H9 (cell line): ENCODE results near the gene PRRX1. TPM values are rescaled to one million over a fixed set of nuclear protein-coding genes. Genes with fewer than 3 reads are reported as not detected.

ENCODE experiments used
- DNase-seq: peaks from one replicate; pipeline ENCODE4 v3.0.0-alpha.2; 2017
- H2AFZ ChIP-seq: one replicate; pipeline ENCODE4 v1.6.1; 2013; ENCODE audit warnings: mild to moderate bottlenecking, low read length, control low read depth, moderate library complexity
- H2AK5ac ChIP-seq: 2 replicates; pipeline ENCODE4 v1.6.1; 2013; ENCODE audit warnings: low read length, control low read depth, mixed read lengths; ENCODE audit not compliant: insufficient read length
- H2BK120ac ChIP-seq: one replicate; pipeline ENCODE4 v1.6.1; 2013; ENCODE audit warnings: low read depth, mild to moderate bottlenecking, low read length, control low read depth, inconsistent platforms; ENCODE audit not compliant: poor library complexity, severe bottlenecking
- H2BK12ac ChIP-seq: 2 replicates; pipeline ENCODE4 v1.6.1; 2013; ENCODE audit warnings: low read length, control low read depth, mixed read lengths, low read depth; ENCODE audit not compliant: insufficient read length
- H2BK15ac ChIP-seq: 2 replicates; pipeline ENCODE4 v1.6.1; 2013; ENCODE audit warnings: low read depth, low read length, control low read depth
- H2BK20ac ChIP-seq: one replicate; pipeline ENCODE4 v1.6.1; 2013; ENCODE audit warnings: low read depth, mild to moderate bottlenecking, low read length, control low read depth, inconsistent platforms; ENCODE audit not compliant: poor library complexity, severe bottlenecking
- H2BK5ac ChIP-seq: 2 replicates; pipeline ENCODE4 v1.6.1; 2013; ENCODE audit warnings: low read length, control low read depth, mixed read lengths; ENCODE audit not compliant: insufficient read length
- H3K14ac ChIP-seq: 2 replicates; pipeline ENCODE4 v1.6.1; 2013; ENCODE audit warnings: low read length, control low read depth; ENCODE audit not compliant: insufficient read depth
- H3K18ac ChIP-seq: 2 replicates; pipeline ENCODE4 v1.6.1; 2013; ENCODE audit warnings: low read depth, mild to moderate bottlenecking, mixed read lengths, low read length, control low read depth; ENCODE audit not compliant: insufficient read length
- H3K23ac ChIP-seq: 2 replicates; pipeline ENCODE4 v1.6.1; 2013; ENCODE audit warnings: low read length, control low read depth, mixed read lengths, low read depth; ENCODE audit not compliant: insufficient read length
- H3K23me2 ChIP-seq: 2 replicates; pipeline ENCODE4 v1.6.1; 2013; ENCODE audit warnings: low read depth, mild to moderate bottlenecking, mixed read lengths, low read length, control low read depth; ENCODE audit not compliant: insufficient read length, poor library complexity, severe bottlenecking
- H3K27ac ChIP-seq: 2 replicates; pipeline ENCODE4 v1.5.1; 2013; ENCODE audit warnings: low read length, control low read depth, mixed read lengths, low read depth; ENCODE audit not compliant: insufficient read length
- H3K27me3 ChIP-seq: 2 replicates; pipeline ENCODE4 v1.6.1; 2013; ENCODE audit warnings: low read length, control low read depth, inconsistent platforms; ENCODE audit not compliant: insufficient read depth
- H3K4ac ChIP-seq: 2 replicates; pipeline ENCODE4 v1.6.1; 2013; ENCODE audit warnings: low read depth, mild to moderate bottlenecking, control low read depth, inconsistent platforms, low read length, moderate library complexity
- H3K4me1 ChIP-seq: 2 replicates; pipeline ENCODE4 v1.6.1; 2013; ENCODE audit warnings: low read length, control low read depth, inconsistent platforms; ENCODE audit not compliant: insufficient read depth
- H3K4me2 ChIP-seq: 2 replicates; pipeline ENCODE4 v1.6.1; 2013; ENCODE audit warnings: low read length, control low read depth, mixed read lengths; ENCODE audit not compliant: insufficient read length, insufficient read depth
- H3K56ac ChIP-seq: 2 replicates; pipeline ENCODE4 v1.6.1; 2013; ENCODE audit warnings: low read depth, mild to moderate bottlenecking, mixed read lengths, low read length, control low read depth; ENCODE audit not compliant: insufficient read length
- H3K79me1 ChIP-seq: 2 replicates; pipeline ENCODE4 v1.6.1; 2013; ENCODE audit warnings: low read depth, mild to moderate bottlenecking, moderate library complexity, low read length, control low read depth, inconsistent platforms; ENCODE audit not compliant: insufficient read depth, poor library complexity, severe bottlenecking
- H3K79me2 ChIP-seq: 2 replicates; pipeline ENCODE4 v1.6.1; 2013; ENCODE audit warnings: low read length, control low read depth, inconsistent platforms; ENCODE audit not compliant: insufficient read depth
- H3K9ac ChIP-seq: 2 replicates; pipeline ENCODE4 v1.6.1; 2013; ENCODE audit warnings: low read length, control low read depth, mixed read lengths; ENCODE audit not compliant: insufficient read length; ENCODE audit errors: extremely low read depth
- H3K9me3 ChIP-seq: one replicate; pipeline ENCODE4 v1.6.1; 2013; ENCODE audit warnings: low read depth, low read length, inconsistent platforms; ENCODE audit not compliant: control insufficient read depth
- H3T11ph ChIP-seq: one replicate; pipeline ENCODE4 v1.6.1; 2013; ENCODE audit warnings: mild to moderate bottlenecking, low read length, control low read depth, inconsistent platforms
- H4K20me1 ChIP-seq: one replicate; pipeline ENCODE4 v1.6.1; 2013; ENCODE audit not compliant: control insufficient read depth, insufficient read length, insufficient read depth
- H4K5ac ChIP-seq: 2 replicates; pipeline ENCODE4 v1.6.1; 2013; ENCODE audit warnings: low read depth, mild to moderate bottlenecking, mixed read lengths, low read length, control low read depth; ENCODE audit not compliant: insufficient read length
- H4K8ac ChIP-seq: replicated peaks from 2 replicates; pipeline ENCODE4 v1.6.1; 2013; ENCODE audit warnings: low read length, control low read depth, mixed read lengths, low read depth; ENCODE audit not compliant: insufficient read length
- H4K91ac ChIP-seq: 2 replicates; pipeline ENCODE4 v1.6.1; 2013; ENCODE audit warnings: low read depth, mild to moderate bottlenecking, moderate library complexity, mixed read lengths, low read length, control low read depth; ENCODE audit not compliant: insufficient read length
- H3K27ac Mint-ChIP-seq, 3 experiments: 2 replicates in 2 of 3; 3 replicates in 1 of 3; pipeline ENCODE4 v1.8.0; 2020 to 2021; ENCODE audit warnings: mixed read lengths in 3 of 3, mild to moderate bottlenecking in 1 of 3, moderate library complexity in 1 of 3
- H3K27me3 Mint-ChIP-seq: 2 replicates; pipeline ENCODE4 v1.8.0; 2021; ENCODE audit warnings: low read depth, mild to moderate bottlenecking, moderate library complexity, mixed read lengths
- H3K36me3 Mint-ChIP-seq, 3 experiments: 2 replicates in 2 of 3; 3 replicates in 1 of 3; pipeline ENCODE4 v1.8.0; 2020 to 2021; ENCODE audit warnings: low read depth in 3 of 3, mixed read lengths in 3 of 3; ENCODE audit not compliant: insufficient read depth in 1 of 3
- H3K4me1 Mint-ChIP-seq, 2 experiments: 2 replicates each; pipeline ENCODE4 v1.8.0; 2020; ENCODE audit warnings: mixed read lengths in 2 of 2
- H3K4me3 Mint-ChIP-seq, 2 experiments: 2 replicates in 1 of 2; 3 replicates in 1 of 2; pipeline ENCODE4 v1.8.0; 2020 to 2021; ENCODE audit warnings: mild to moderate bottlenecking in 2 of 2, mixed read lengths in 2 of 2, moderate library complexity in 1 of 2
- H3K9me3 Mint-ChIP-seq, 2 experiments: 2 replicates in 1 of 2; 3 replicates in 1 of 2; pipeline ENCODE4 v1.8.0; 2020; ENCODE audit warnings: mild to moderate bottlenecking in 2 of 2, mixed read lengths in 2 of 2, moderate library complexity in 1 of 2
- WGBS: extraction: QIAGEN DNeasy Blood & Tissue Kit; methylation state at CpG from one replicate; pipeline ENCODE4 v1.1.7; 2013; ENCODE audit warnings: missing lambda C conversion rate, low lambda C conversion rate, mixed read lengths; ENCODE audit not compliant: insufficient read length; ENCODE audit errors: extremely low coverage; 5-methylcytosine and 5-hydroxymethylcytosine counted together
- total RNA-seq: library from RNA; stranded (reverse); gene quantifications from 2 replicates; pipeline ENCODE4 v1.2.1, GENCODE V29; 2021
- TF ChIP-seq, protein P1 (sequence below): fragments of 200-600 bp; sonication (generic); conservative IDR thresholded peaks from 3 replicates; pipeline ENCODE4 v1.8.0; 2021; ENCODE audit warnings: antibody characterized with exemption, mild to moderate bottlenecking

The PRRX1 gene
- total RNA-seq, 1 experiment from 2014 or later = not detected

DNA sequence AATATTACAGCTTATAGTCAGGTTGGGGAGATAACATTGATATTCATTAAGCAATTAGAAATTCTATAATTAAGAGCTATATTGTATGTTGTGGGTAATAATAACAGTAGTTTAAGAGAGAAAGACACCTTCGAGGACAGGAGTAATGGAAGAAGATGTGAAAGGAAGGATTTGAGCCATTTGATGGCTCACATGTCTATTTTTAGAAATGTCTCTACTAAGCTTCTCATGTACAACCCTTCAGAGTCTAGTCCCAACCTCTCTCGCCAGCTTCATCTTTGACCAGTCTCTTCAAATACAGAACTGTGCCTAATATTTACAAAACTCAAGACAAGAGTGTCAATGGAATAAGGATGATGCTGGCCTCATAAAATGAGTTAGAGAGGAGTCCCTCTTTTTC is 95.1 kb downstream of the PRRX1 start:
- no CpG with 5 or more reads among the region's 2 CpGs for WGBS
- H4K91ac ChIP-seq = no peak overlapping the region

More for the DNA sequence above, 95.1 kb downstream of the PRRX1 start:
- no peak overlapping the region for H3K4me2 ChIP-seq
- H3T11ph ChIP-seq = no peak overlapping the region
- H3K18ac ChIP-seq = no peak overlapping the region
- H2BK20ac ChIP-seq = no peak overlapping the region
- H2BK5ac ChIP-seq = no peak overlapping the region
- H3K79me2 ChIP-seq = no peaks in the 10 kb centered on the region
- no peak overlapping the region for H4K5ac ChIP-seq
- H3K9ac ChIP-seq = no peak overlapping the region
- Mint-ChIP-seq H3K4me3 (no peak overlapping the region), H3K27ac (no peak overlapping the region), H3K4me1 (no peaks in the 10 kb centered on the region), H3K27me3 (peaks cover 2% of the 10 kb centered on the region), H3K9me3 (no peaks in the 10 kb centered on the region), H3K36me3 (no peaks in the 10 kb centered on the region)
- H4K8ac ChIP-seq = no peak overlapping the region
- no peaks in the 10 kb centered on the region for H3K9me3 ChIP-seq
- H3K27ac ChIP-seq = no peak overlapping the region
- H3K56ac ChIP-seq = no peak overlapping the region
- TF ChIP-seq, protein P1, sequence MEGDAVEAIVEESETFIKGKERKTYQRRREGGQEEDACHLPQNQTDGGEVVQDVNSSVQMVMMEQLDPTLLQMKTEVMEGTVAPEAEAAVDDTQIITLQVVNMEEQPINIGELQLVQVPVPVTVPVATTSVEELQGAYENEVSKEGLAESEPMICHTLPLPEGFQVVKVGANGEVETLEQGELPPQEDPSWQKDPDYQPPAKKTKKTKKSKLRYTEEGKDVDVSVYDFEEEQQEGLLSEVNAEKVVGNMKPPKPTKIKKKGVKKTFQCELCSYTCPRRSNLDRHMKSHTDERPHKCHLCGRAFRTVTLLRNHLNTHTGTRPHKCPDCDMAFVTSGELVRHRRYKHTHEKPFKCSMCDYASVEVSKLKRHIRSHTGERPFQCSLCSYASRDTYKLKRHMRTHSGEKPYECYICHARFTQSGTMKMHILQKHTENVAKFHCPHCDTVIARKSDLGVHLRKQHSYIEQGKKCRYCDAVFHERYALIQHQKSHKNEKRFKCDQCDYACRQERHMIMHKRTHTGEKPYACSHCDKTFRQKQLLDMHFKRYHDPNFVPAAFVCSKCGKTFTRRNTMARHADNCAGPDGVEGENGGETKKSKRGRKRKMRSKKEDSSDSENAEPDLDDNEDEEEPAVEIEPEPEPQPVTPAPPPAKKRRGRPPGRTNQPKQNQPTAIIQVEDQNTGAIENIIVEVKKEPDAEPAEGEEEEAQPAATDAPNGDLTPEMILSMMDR = no peak
- H2BK12ac ChIP-seq = no peak overlapping the region
- H2AK5ac ChIP-seq = no peak overlapping the region
- H3K27me3 ChIP-seq = no peaks in the 10 kb centered on the region
- no peaks in the 10 kb centered on the region for H3K4me1 ChIP-seq
- H4K20me1 ChIP-seq = no peaks in the 10 kb centered on the region
- no peak overlapping the region for H2BK15ac ChIP-seq
- H3K23ac ChIP-seq = no peak overlapping the region
- no peak overlapping the region for H2BK120ac ChIP-seq
- H3K23me2 ChIP-seq = no peaks in the 10 kb centered on the region
- DNase-seq = no peak
- H3K14ac ChIP-seq = no peak overlapping the region
- H3K4ac ChIP-seq = no peak overlapping the region
- H3K79me1 ChIP-seq = no peaks in the 10 kb centered on the region
- no peak overlapping the region for H2AFZ ChIP-seq
